H1 (cell line): Measurements from ENCODE around the gene TOP3B. TPM values are rescaled to one million over a fixed set of nuclear protein-coding genes. Genes with fewer than 3 reads are reported as not detected.

ENCODE experiments used
- CTCF ChIA-PET: fragments of 300-600 bp; sonication (Branson Sonifier 250); formaldehyde crosslinking; loops from one replicate; lab custom pipeline; 2021; ENCODE audit not compliant: partially characterized antibody; lab: Charles Lee
- POLR2A ChIA-PET: fragments of 300-600 bp; sonication (Branson Sonifier 250); formaldehyde crosslinking; loops from one replicate; lab custom pipeline; 2021; ENCODE audit warnings: inconsistent platforms; ENCODE audit not compliant: partially characterized antibody; lab: Charles Lee
- DNase-seq, 2 experiments: peaks; one replicate each; pipeline versions ENCODE4 v3.0.0 to v3.0.0-alpha.2; 2010 to 2022; ENCODE audit warnings: low spot score in 2 of 2, low read depth in 1 of 2, mixed read lengths in 1 of 2
- FAIRE-seq: peaks from 2 replicates; lab custom pipeline; 2011; peaks lifted over from hg19 to GRCh38; lab: Jason Lieb, UNC
- H2AFZ ChIP-seq: 2 replicates; pipeline ENCODE4 v1.8.1; 2012; ENCODE audit warnings: low read length, inconsistent platforms
- H2AK5ac ChIP-seq: 2 replicates; pipeline ENCODE4 v1.6.1; 2013; ENCODE audit warnings: low read depth, low read length
- H2BK120ac ChIP-seq: replicated peaks from 2 replicates; pipeline ENCODE3; 2013; ENCODE audit warnings: low read depth, low read length, inconsistent platforms
- H2BK12ac ChIP-seq: 2 replicates; pipeline ENCODE4 v1.6.1; 2013; ENCODE audit warnings: low read depth, low read length
- H2BK15ac ChIP-seq: 2 replicates; pipeline ENCODE4 v1.6.1; 2013; ENCODE audit warnings: low read length
- H2BK20ac ChIP-seq: 2 replicates; pipeline ENCODE4 v1.6.1; 2013; ENCODE audit warnings: low read length
- H2BK5ac ChIP-seq: 2 replicates; pipeline ENCODE4 v1.6.1; 2013; ENCODE audit warnings: low read depth, low read length
- H3K14ac ChIP-seq: 2 replicates; pipeline ENCODE4 v1.6.1; 2013; ENCODE audit warnings: inconsistent platforms; ENCODE audit not compliant: insufficient read length
- H3K18ac ChIP-seq: 2 replicates; pipeline ENCODE4 v1.6.1; 2013; ENCODE audit warnings: low read length; ENCODE audit errors: extremely low read depth
- H3K23ac ChIP-seq: 2 replicates; pipeline ENCODE4 v1.6.1; 2013; ENCODE audit warnings: inconsistent platforms; ENCODE audit not compliant: insufficient read length
- H3K23me2 ChIP-seq: 2 replicates; pipeline ENCODE4 v1.6.1; 2013; ENCODE audit warnings: low read depth, low read length
- H3K27ac ChIP-seq: 2 replicates; pipeline ENCODE4 v1.6.1; 2011; ENCODE audit warnings: low read depth, low read length, inconsistent platforms
- H3K27me3 ChIP-seq, 4 experiments: replicated peaks in 1 of 4; 1 replicate in 1 of 4; 2 replicates in 3 of 4; pipeline versions ENCODE4 v1.6.1 to v1.8.1; 2011 to 2013; ENCODE audit warnings: low read length in 3 of 4, mild to moderate bottlenecking in 3 of 4, inconsistent platforms in 2 of 4, mixed read lengths in 2 of 4, moderate library complexity in 1 of 4; ENCODE audit not compliant: control insufficient read depth in 3 of 4, insufficient read depth in 3 of 4; ENCODE audit errors: extremely low read depth in 1 of 4
- H3K36me3 ChIP-seq, 4 experiments: 2 replicates each; pipeline versions ENCODE4 v1.6.1 to v1.8.1; 2011 to 2013; ENCODE audit warnings: mild to moderate bottlenecking in 4 of 4, low read length in 3 of 4, moderate library complexity in 2 of 4, control low read depth in 1 of 4, inconsistent platforms in 1 of 4; ENCODE audit not compliant: insufficient read depth in 4 of 4, control insufficient read depth in 2 of 4
- H3K4ac ChIP-seq: replicated peaks from 2 replicates; pipeline ENCODE3; 2013; ENCODE audit warnings: low read length, low read depth, mixed read lengths, inconsistent platforms; ENCODE audit not compliant: insufficient read length
- H3K4me1 ChIP-seq, 4 experiments: replicated peaks in 1 of 4; 1 replicate in 1 of 4; 2 replicates in 3 of 4; pipeline versions ENCODE4 v1.6.1 to v1.8.1; 2011 to 2013; ENCODE audit warnings: low read length in 3 of 4, inconsistent platforms in 2 of 4, mixed read lengths in 1 of 4; ENCODE audit not compliant: insufficient read depth in 4 of 4, control insufficient read depth in 3 of 4
- H3K4me2 ChIP-seq, 2 experiments: 2 replicates each; pipeline versions ENCODE4 v1.6.1 to v1.8.1; 2011 to 2013; ENCODE audit warnings: low read depth in 2 of 2, low read length in 2 of 2, control low read depth in 1 of 2, inconsistent platforms in 1 of 2, mild to moderate bottlenecking in 1 of 2; ENCODE audit not compliant: insufficient read depth in 1 of 2
- H3K4me3 ChIP-seq, 4 experiments: fragments of 200-600, 300-600 bp in 1 of 4; sonication (generic), shearing (Covaris generic), sonication (Bioruptor Twin) in 1 of 4; 2 replicates each; pipeline versions ENCODE4 v1.5.1 to v1.8.1; 2011 to 2016; ENCODE audit warnings: low read length in 4 of 4, low read depth in 3 of 4, control low read depth in 2 of 4, inconsistent platforms in 2 of 4, mild to moderate bottlenecking in 2 of 4, mixed read lengths in 1 of 4, moderate library complexity in 1 of 4; ENCODE audit not compliant: insufficient read depth in 2 of 4; ENCODE audit errors: extremely low read depth in 1 of 4
- H3K56ac ChIP-seq: replicated peaks from 2 replicates; pipeline ENCODE3; 2013; ENCODE audit warnings: low read depth, mild to moderate bottlenecking, mixed read lengths, low read length, inconsistent platforms; ENCODE audit not compliant: insufficient read length
- H3K79me1 ChIP-seq: 2 replicates; pipeline ENCODE4 v1.6.1; 2013; ENCODE audit warnings: low read depth, low read length, control low read depth
- H3K79me2 ChIP-seq, 2 experiments: 2 replicates each; pipeline versions ENCODE4 v1.6.1 to v1.8.1; 2012 to 2013; ENCODE audit warnings: low read length in 2 of 2, mild to moderate bottlenecking in 2 of 2, inconsistent platforms in 1 of 2; ENCODE audit not compliant: insufficient read depth in 2 of 2, control insufficient read depth in 1 of 2
- H3K9ac ChIP-seq, 4 experiments: replicated peaks in 1 of 4; 1 replicate in 1 of 4; 2 replicates in 3 of 4; pipeline versions ENCODE4 v1.6.1 to v1.8.1; 2011 to 2013; ENCODE audit warnings: low read depth in 3 of 4, low read length in 3 of 4, control low read depth in 2 of 4, mild to moderate bottlenecking in 2 of 4, moderate library complexity in 2 of 4, inconsistent platforms in 1 of 4; ENCODE audit errors: extremely low read depth in 1 of 4
- H3K9me3 ChIP-seq, 2 experiments: 2 replicates each; pipeline versions ENCODE4 v1.6.1 to v1.8.1; 2012 to 2013; ENCODE audit warnings: mild to moderate bottlenecking in 2 of 2, moderate library complexity in 2 of 2, control low read depth in 1 of 2, inconsistent platforms in 1 of 2, low read depth in 1 of 2, low read length in 1 of 2, mixed read lengths in 1 of 2; ENCODE audit not compliant: insufficient read depth in 2 of 2
- H4K20me1 ChIP-seq, 2 experiments: replicated peaks in 1 of 2; 2 replicates each; pipeline versions ENCODE3 to v1.8.1; 2011 to 2013; ENCODE audit warnings: inconsistent platforms in 2 of 2, low read length in 2 of 2, mild to moderate bottlenecking in 1 of 2; ENCODE audit not compliant: insufficient read depth in 2 of 2, control insufficient read depth in 1 of 2
- H4K5ac ChIP-seq: 2 replicates; pipeline ENCODE4 v1.6.1; 2013; ENCODE audit warnings: low read length, low read depth, mixed read lengths, inconsistent platforms; ENCODE audit not compliant: insufficient read length
- H4K8ac ChIP-seq: 2 replicates; pipeline ENCODE4 v1.8.0; 2013; ENCODE audit warnings: mild to moderate bottlenecking, moderate library complexity, low read length, inconsistent platforms; ENCODE audit not compliant: insufficient read depth; ENCODE audit errors: extremely low read depth
- H4K91ac ChIP-seq: replicated peaks from 2 replicates; pipeline ENCODE3; 2013; ENCODE audit warnings: low read length, mixed read lengths, inconsistent platforms; ENCODE audit not compliant: insufficient read length
- BCL11A ChIP-seq, 2 experiments: IDR thresholded peaks; one replicate each; pipeline ENCODE4 v1.6.1; 2011; ENCODE audit warnings: low read depth in 2 of 2, low read length in 2 of 2, mild to moderate bottlenecking in 2 of 2
- CBX8 ChIP-seq: fragments of 300-800, 300-1000 bp; sonication (generic); IDR thresholded peaks from 2 replicates; pipeline ENCODE4 v1.7.1; 2016; ENCODE audit warnings: low read depth, low read length, borderline replicate concordance
- CHD1 ChIP-seq: IDR thresholded peaks from 2 replicates; pipeline ENCODE4 v1.6.1; 2012; ENCODE audit warnings: low read depth, low read length, improper control_type of control experiment
- HDAC2 ChIP-seq, 2 experiments: fragments of 300-600 bp in 1 of 2; sonication (generic) in 1 of 2; IDR thresholded peaks; 2 replicates each; pipeline ENCODE4 v1.6.1; 2011 to 2012; ENCODE audit warnings: low read depth in 2 of 2, low read length in 2 of 2, mild to moderate bottlenecking in 2 of 2, moderate library complexity in 2 of 2, borderline replicate concordance in 1 of 2, inconsistent platforms in 1 of 2
- MAFK ChIP-seq: IDR thresholded peaks from 2 replicates; pipeline ENCODE4 v1.6.1; 2012; ENCODE audit warnings: low read depth, mild to moderate bottlenecking, improper control_type of control experiment, low read length
- SIX5 ChIP-seq: IDR thresholded peaks from 2 replicates; pipeline ENCODE4 v1.6.1; 2011; ENCODE audit warnings: mild to moderate bottlenecking, low read depth, low read length
- SUZ12 ChIP-seq: fragments of 200-600 bp; sonication (generic); IDR thresholded peaks from 2 replicates; pipeline ENCODE4 v1.6.1; 2012; ENCODE audit warnings: mild to moderate bottlenecking, inconsistent platforms, low read length, moderate library complexity, mixed read lengths
- TAF7 ChIP-seq: optimal IDR thresholded peaks from 2 replicates; pipeline ENCODE3; 2011; ENCODE audit warnings: low read depth, mild to moderate bottlenecking, inconsistent platforms, low read length, moderate library complexity, borderline replicate concordance
- WGBS, 2 experiments: shearing (Covaris generic) in 1 of 2; methylation state at CpG; one replicate each; pipeline versions ENCODE4 v1.1.6 to v1.1.7; 2013 to 2015; ENCODE audit warnings: low lambda C conversion rate in 2 of 2, mixed read lengths in 2 of 2, inconsistent platforms in 1 of 2, low coverage in 1 of 2, missing lambda C conversion rate in 1 of 2; ENCODE audit not compliant: insufficient replicate concordance in 2 of 2, insufficient coverage in 1 of 2, insufficient read length in 1 of 2; ENCODE audit errors: extremely low coverage in 1 of 2, missing lambda C conversion rate in 1 of 2; 5-methylcytosine and 5-hydroxymethylcytosine counted together
- polyA plus RNA-seq, 7 experiments: library from polyadenylated mRNA; depleted of rRNA in 3 of 7; stranded (reverse) in 5 of 7; unstranded in 2 of 7; fragments of >200 nt in 5 of 7; fragments of 200-250 nt in 2 of 7; gene quantifications; 1 replicate in 5 of 7; 2 replicates in 1 of 7; 4 replicates in 1 of 7; pipeline versions ENCODE4 v1.2.1 to v1.2.3, GENCODE V29; 2011 to 2013; ENCODE audit warnings: missing spikeins in 2 of 7, mixed read lengths in 2 of 7
- total RNA-seq: library from RNA; stranded (reverse); fragmentation: NEBNext Ultra II Directional; extraction: Animal tissue kit (Norgen Biotek cat#: 25700); gene quantifications from 2 replicates; pipeline ENCODE4 v1.2.1, GENCODE V29; 2021
- TF ChIP-seq, protein P1 (sequence below), 3 experiments: IDR thresholded peaks; 1 replicate in 2 of 3; 2 replicates in 1 of 3; pipeline versions ENCODE4 v1.5.1 to v1.6.1; 2011; ENCODE audit warnings: low read length in 3 of 3, mild to moderate bottlenecking in 3 of 3, inconsistent platforms in 2 of 3, low read depth in 1 of 3, moderate library complexity in 1 of 3; ENCODE audit not compliant: insufficient read depth in 1 of 3; ENCODE audit errors: control extremely low read depth in 1 of 3

TOP3B gene
- total and polyA plus RNA-seq, 2 of the 8 experiments (the other 6 are each of a cell fraction or from before 2014, with no cell fraction given) = 30.4 to 52.8 TPM

DNA sequence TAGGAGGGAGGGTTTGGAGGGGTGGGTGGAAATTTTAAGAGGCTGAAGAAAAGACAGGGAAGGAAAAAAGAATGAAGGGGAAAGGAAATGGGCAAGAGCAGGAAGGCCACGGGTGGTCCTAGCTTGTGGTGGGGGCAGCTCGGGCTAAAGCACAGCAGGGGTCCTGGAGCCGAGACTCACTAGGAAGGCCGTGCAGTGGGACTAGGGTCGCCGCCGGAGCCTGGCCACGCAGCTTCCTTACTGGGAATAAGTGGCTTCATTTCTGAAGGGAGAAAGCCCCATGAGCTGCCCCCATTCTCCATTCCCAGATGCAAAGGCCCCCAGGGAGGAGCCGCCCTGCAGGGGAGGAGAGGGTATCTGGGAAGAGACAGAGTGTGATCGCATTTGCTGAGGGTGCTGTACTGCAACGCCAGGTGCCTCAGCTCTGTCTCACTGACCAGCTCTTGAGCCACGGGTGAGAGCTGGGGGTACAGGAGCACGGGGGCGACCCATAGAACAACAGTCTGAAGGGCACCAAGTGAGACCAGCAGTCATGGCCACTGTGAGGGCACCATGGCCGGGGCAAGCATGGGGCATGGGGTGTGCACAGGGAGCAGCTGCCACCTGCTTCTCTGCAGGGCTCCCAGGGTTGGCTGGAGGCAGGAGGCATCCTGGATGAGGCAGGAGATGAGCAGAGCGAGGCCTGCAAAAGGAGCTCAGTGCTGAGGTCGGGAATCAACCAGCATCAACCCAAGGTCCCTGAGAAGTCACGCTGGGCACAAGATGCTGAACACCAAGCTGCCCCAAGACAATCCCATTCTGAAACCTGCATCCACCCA, 11.6 kb downstream of the TOP3B start:
- ChIA-PET CTCF (interaction anchor here (0.7 to 4.1 kb wide), 7 partner anchors 9 to 161 kb away, joined by 3 to 47 read pairs (median 9); partner anchors contain the start of genes PPM1F and TOP3B), POLR2A (interaction anchor here (2.5 to 4.7 kb wide), 2 partner anchors 11 kb away, joined by 19 to 37 read pairs; partner anchors contain the start of gene TOP3B)
- Histone ChIP-seq H2BK12ac (no peak overlapping the region), H2BK5ac (no peak overlapping the region), H2BK20ac (no peak overlapping the region), H2BK15ac (no peak overlapping the region), H3K56ac (no peak overlapping the region), H2AK5ac (no peak overlapping the region), H2BK120ac (no peak overlapping the region), H3K79me2 (no peaks in the 10 kb centered on the region), H3K9me3 (no peaks in the 10 kb centered on the region), H3K18ac (no peak overlapping the region), H4K20me1 (peaks cover 0 to 21% of the 10 kb centered on the region in 2 experiments), H3K4me2 (no peak overlapping the region), H3K4me3 (no peak overlapping the region), H3K23ac (no peak overlapping the region), H2AFZ (no peak overlapping the region), H3K9ac (no peak overlapping the region), H3K36me3 (peaks cover 28 to 61% (median 51%) of the 10 kb centered on the region in 4 experiments), H4K8ac (no peak overlapping the region), H3K27ac (no peak overlapping the region), H3K23me2 (no peaks in the 10 kb centered on the region), H3K4me1 (no peaks in the 10 kb centered on the region), H3K4ac (no peak overlapping the region), H3K27me3 (peaks cover 0 to 3% (median 0%) of the 10 kb centered on the region in 4 experiments; a peak in 1 of 7 replicates), H4K5ac (no peak overlapping the region), H4K91ac (no peak overlapping the region), H3K14ac (no peak overlapping the region), H3K79me1 (no peaks in the 10 kb centered on the region; the same call in 1 of the 2 replicates)
- FAIRE-seq = no peak
- DNase-seq = no peak
- 92% methylated on average over 18 of the region's 18 CpGs; no CpG with 5 or more reads in 1 of the 2 experiments for WGBS, 2 experiments
- no peak for TF ChIP-seq CHD1
- TF ChIP-seq, protein P1, sequence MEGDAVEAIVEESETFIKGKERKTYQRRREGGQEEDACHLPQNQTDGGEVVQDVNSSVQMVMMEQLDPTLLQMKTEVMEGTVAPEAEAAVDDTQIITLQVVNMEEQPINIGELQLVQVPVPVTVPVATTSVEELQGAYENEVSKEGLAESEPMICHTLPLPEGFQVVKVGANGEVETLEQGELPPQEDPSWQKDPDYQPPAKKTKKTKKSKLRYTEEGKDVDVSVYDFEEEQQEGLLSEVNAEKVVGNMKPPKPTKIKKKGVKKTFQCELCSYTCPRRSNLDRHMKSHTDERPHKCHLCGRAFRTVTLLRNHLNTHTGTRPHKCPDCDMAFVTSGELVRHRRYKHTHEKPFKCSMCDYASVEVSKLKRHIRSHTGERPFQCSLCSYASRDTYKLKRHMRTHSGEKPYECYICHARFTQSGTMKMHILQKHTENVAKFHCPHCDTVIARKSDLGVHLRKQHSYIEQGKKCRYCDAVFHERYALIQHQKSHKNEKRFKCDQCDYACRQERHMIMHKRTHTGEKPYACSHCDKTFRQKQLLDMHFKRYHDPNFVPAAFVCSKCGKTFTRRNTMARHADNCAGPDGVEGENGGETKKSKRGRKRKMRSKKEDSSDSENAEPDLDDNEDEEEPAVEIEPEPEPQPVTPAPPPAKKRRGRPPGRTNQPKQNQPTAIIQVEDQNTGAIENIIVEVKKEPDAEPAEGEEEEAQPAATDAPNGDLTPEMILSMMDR (IDR thresholded peaks at IDR 0.05; ENCODE audit: control extremely low read depth in 1 of 3, insufficient read depth in 1 of 3, low read depth in 1 of 3, low read length in 3 of 3) = no peak
- TF ChIP-seq BCL11A (IDR thresholded peaks at IDR 0.05; ENCODE audit: low read depth in 2 of 2, low read length in 2 of 2) = no peak
- no peak for TF ChIP-seq HDAC2 (IDR thresholded peaks at IDR 0.05; ENCODE audit: borderline replicate concordance in 1 of 2, low read depth in 2 of 2, low read length in 2 of 2)
- no peak for TF ChIP-seq TAF7
- no peak for TF ChIP-seq SUZ12
- no peak for TF ChIP-seq CBX8
- no peak for TF ChIP-seq MAFK
- TF ChIP-seq SIX5 = no peak
